ENCODE data around the gene FIGN.

The FIGN gene

GRCh38 chr2:163600801-163601200 lies 135.0 kb downstream of the FIGN start:
- Histone ChIP-seq H3K36me3 (ENCODE audit: control insufficient read depth in 2 of 2, insufficient read depth in 2 of 2, low read length in 2 of 2) (no peaks in the 10 kb centered on the region), H3K4me1 (ENCODE audit: control insufficient read depth, insufficient read depth, low read length) (no peaks in the 10 kb centered on the region), H3K9ac (ENCODE audit: low read length in 2 of 2) (no peak overlapping the region), H3K27ac (ENCODE audit: low read length) (no peak overlapping the region), H3K9me3 (ENCODE audit: control insufficient read depth in 2 of 2, low read length in 2 of 2) (no peaks in the 10 kb centered on the region), H3K4me3 (ENCODE audit: low read length in 2 of 2) (no peak overlapping the region), H3K27me3 (ENCODE audit: control insufficient read depth in 1 of 2, insufficient read depth in 2 of 2, low read length in 2 of 2) (no peaks in the 10 kb centered on the region)

- Histone ChIP-seq H3K27me3 (ENCODE audit: control insufficient read depth in 1 of 2, insufficient read depth in 2 of 2, low read length in 2 of 2) (no peaks in the 10 kb centered on the region), H3K9ac (ENCODE audit: low read length in 2 of 2) (no peak overlapping the region), H3K9me3 (ENCODE audit: control insufficient read depth in 2 of 2, low read length in 2 of 2) (no peaks in the 10 kb centered on the region), H3K27ac (ENCODE audit: low read length) (no peak overlapping the region), H3K4me1 (ENCODE audit: control insufficient read depth, insufficient read depth, low read length) (no peaks in the 10 kb centered on the region), H3K36me3 (ENCODE audit: control insufficient read depth in 2 of 2, insufficient read depth in 2 of 2, low read length in 2 of 2) (no peaks in the 10 kb centered on the region), H3K4me3 (ENCODE audit: low read length in 2 of 2) (no peak overlapping the region)
These were observed 140.8 kb downstream of the FIGN start for GRCh38 chr2:163595028-163595427.

- Histone ChIP-seq H3K4me3 (ENCODE audit: low read length in 2 of 2) (no peak overlapping the region), H3K27ac (ENCODE audit: low read length) (no peak overlapping the region), H3K27me3 (ENCODE audit: control insufficient read depth in 1 of 2, insufficient read depth in 2 of 2, low read length in 2 of 2) (no peaks in the 10 kb centered on the region), H3K4me1 (ENCODE audit: control insufficient read depth, insufficient read depth, low read length) (no peaks in the 10 kb centered on the region), H3K9ac (ENCODE audit: low read length in 2 of 2) (no peak overlapping the region), H3K36me3 (ENCODE audit: control insufficient read depth in 2 of 2, insufficient read depth in 2 of 2, low read length in 2 of 2) (no peaks in the 10 kb centered on the region), H3K9me3 (ENCODE audit: control insufficient read depth in 2 of 2, low read length in 2 of 2) (no peaks in the 10 kb centered on the region)
These were observed 141.3 kb downstream of the FIGN start for GRCh38 chr2:163594497-163594896.

GRCh38 chr2:163593982-163594381 lies 141.8 kb downstream of the FIGN start:
- Histone ChIP-seq H3K4me1 (ENCODE audit: control insufficient read depth, insufficient read depth, low read length) (no peaks in the 10 kb centered on the region), H3K27ac (ENCODE audit: low read length) (no peak overlapping the region), H3K4me3 (ENCODE audit: low read length in 2 of 2) (no peak overlapping the region), H3K9ac (ENCODE audit: low read length in 2 of 2) (no peak overlapping the region), H3K27me3 (ENCODE audit: control insufficient read depth in 1 of 2, insufficient read depth in 2 of 2, low read length in 2 of 2) (no peaks in the 10 kb centered on the region), H3K36me3 (ENCODE audit: control insufficient read depth in 2 of 2, insufficient read depth in 2 of 2, low read length in 2 of 2) (no peaks in the 10 kb centered on the region), H3K9me3 (ENCODE audit: control insufficient read depth in 2 of 2, low read length in 2 of 2) (no peaks in the 10 kb centered on the region)

- Histone ChIP-seq H3K27ac (ENCODE audit: low read length) (no peak overlapping the region), H3K9me3 (ENCODE audit: control insufficient read depth in 2 of 2, low read length in 2 of 2) (no peaks in the 10 kb centered on the region), H3K4me1 (ENCODE audit: control insufficient read depth, insufficient read depth, low read length) (no peaks in the 10 kb centered on the region), H3K4me3 (ENCODE audit: low read length in 2 of 2) (no peak overlapping the region), H3K9ac (ENCODE audit: low read length in 2 of 2) (no peak overlapping the region), H3K36me3 (ENCODE audit: control insufficient read depth in 2 of 2, insufficient read depth in 2 of 2, low read length in 2 of 2) (no peaks in the 10 kb centered on the region), H3K27me3 (ENCODE audit: control insufficient read depth in 1 of 2, insufficient read depth in 2 of 2, low read length in 2 of 2) (no peaks in the 10 kb centered on the region)
These were observed 142.7 kb downstream of the FIGN start for GRCh38 chr2:163592954-163593622.

- Histone ChIP-seq H3K27ac (ENCODE audit: low read length) (no peak overlapping the region), H3K36me3 (ENCODE audit: control insufficient read depth in 2 of 2, insufficient read depth in 2 of 2, low read length in 2 of 2) (no peaks in the 10 kb centered on the region), H3K9ac (ENCODE audit: low read length in 2 of 2) (no peak overlapping the region), H3K4me1 (ENCODE audit: control insufficient read depth, insufficient read depth, low read length) (no peaks in the 10 kb centered on the region), H3K27me3 (ENCODE audit: control insufficient read depth in 1 of 2, insufficient read depth in 2 of 2, low read length in 2 of 2) (no peaks in the 10 kb centered on the region), H3K9me3 (ENCODE audit: control insufficient read depth in 2 of 2, low read length in 2 of 2) (no peaks in the 10 kb centered on the region), H3K4me3 (ENCODE audit: low read length in 2 of 2) (no peak overlapping the region)
These were observed 144.3 kb downstream of the FIGN start for GRCh38 chr2:163591461-163591860.

GRCh38 chr2:163580757-163581156 lies 155.1 kb downstream of the FIGN start:
- Histone ChIP-seq H3K4me3 (ENCODE audit: low read length in 2 of 2) (no peak overlapping the region), H3K36me3 (ENCODE audit: control insufficient read depth in 2 of 2, insufficient read depth in 2 of 2, low read length in 2 of 2) (no peaks in the 10 kb centered on the region), H3K9ac (ENCODE audit: low read length in 2 of 2) (no peak overlapping the region), H3K27ac (ENCODE audit: low read length) (no peak overlapping the region), H3K4me1 (ENCODE audit: control insufficient read depth, insufficient read depth, low read length) (no peaks in the 10 kb centered on the region), H3K9me3 (ENCODE audit: control insufficient read depth in 2 of 2, low read length in 2 of 2) (no peaks in the 10 kb centered on the region), H3K27me3 (ENCODE audit: control insufficient read depth in 1 of 2, insufficient read depth in 2 of 2, low read length in 2 of 2) (no peaks in the 10 kb centered on the region)

GRCh38 chr2:163574309-163574708 lies 161.5 kb downstream of the FIGN start:
- H3K4me1 ChIP-seq (ENCODE audit: control insufficient read depth, insufficient read depth, low read length), result no peaks in the 10 kb centered on the region
- H3K4me3 ChIP-seq (ENCODE audit: low read length in 2 of 2), result no peak overlapping the region
- no peaks in the 10 kb centered on the region for H3K36me3 ChIP-seq (ENCODE audit: control insufficient read depth in 2 of 2, insufficient read depth in 2 of 2, low read length in 2 of 2)
- H3K9me3 ChIP-seq (ENCODE audit: control insufficient read depth in 2 of 2, low read length in 2 of 2), result peaks cover 0 to 2% of the 10 kb centered on the region in 2 donors
- H3K9ac ChIP-seq (ENCODE audit: low read length in 2 of 2), result no peak overlapping the region
- H3K27ac ChIP-seq (ENCODE audit: low read length), result no peak overlapping the region
- no peaks in the 10 kb centered on the region for H3K27me3 ChIP-seq (ENCODE audit: control insufficient read depth in 1 of 2, insufficient read depth in 2 of 2, low read length in 2 of 2)

- H3K9ac ChIP-seq (ENCODE audit: low read length in 2 of 2), result no peak overlapping the region
- H3K27ac ChIP-seq (ENCODE audit: low read length), result no peak overlapping the region
- no peak overlapping the region for H3K4me3 ChIP-seq (ENCODE audit: low read length in 2 of 2)
- peaks cover 0 to 2% of the 10 kb centered on the region in 2 donors for H3K9me3 ChIP-seq (ENCODE audit: control insufficient read depth in 2 of 2, low read length in 2 of 2)
- H3K27me3 ChIP-seq (ENCODE audit: control insufficient read depth in 1 of 2, insufficient read depth in 2 of 2, low read length in 2 of 2), result no peaks in the 10 kb centered on the region
- no peaks in the 10 kb centered on the region for H3K36me3 ChIP-seq (ENCODE audit: control insufficient read depth in 2 of 2, insufficient read depth in 2 of 2, low read length in 2 of 2)
- no peaks in the 10 kb centered on the region for H3K4me1 ChIP-seq (ENCODE audit: control insufficient read depth, insufficient read depth, low read length)
These were observed 162.2 kb downstream of the FIGN start for GRCh38 chr2:163573652-163574051.

GRCh38 chr2:163572850-163573249 lies 163.0 kb downstream of the FIGN start:
- Histone ChIP-seq H3K4me1 (ENCODE audit: control insufficient read depth, insufficient read depth, low read length) (no peaks in the 10 kb centered on the region), H3K4me3 (ENCODE audit: low read length in 2 of 2) (no peak overlapping the region), H3K36me3 (ENCODE audit: control insufficient read depth in 2 of 2, insufficient read depth in 2 of 2, low read length in 2 of 2) (no peaks in the 10 kb centered on the region), H3K9me3 (ENCODE audit: control insufficient read depth in 2 of 2, low read length in 2 of 2) (peaks cover 0 to 2% of the 10 kb centered on the region in 2 donors), H3K27me3 (ENCODE audit: control insufficient read depth in 1 of 2, insufficient read depth in 2 of 2, low read length in 2 of 2) (no peaks in the 10 kb centered on the region), H3K27ac (ENCODE audit: low read length) (no peak overlapping the region), H3K9ac (ENCODE audit: low read length in 2 of 2) (no peak overlapping the region)

- Histone ChIP-seq H3K4me1 (ENCODE audit: control insufficient read depth, insufficient read depth, low read length) (no peaks in the 10 kb centered on the region), H3K36me3 (ENCODE audit: control insufficient read depth in 2 of 2, insufficient read depth in 2 of 2, low read length in 2 of 2) (no peaks in the 10 kb centered on the region), H3K4me3 (ENCODE audit: low read length in 2 of 2) (no peak overlapping the region), H3K9me3 (ENCODE audit: control insufficient read depth in 2 of 2, low read length in 2 of 2) (peaks cover 0 to 2% of the 10 kb centered on the region in 2 donors), H3K27ac (ENCODE audit: low read length) (no peak overlapping the region), H3K27me3 (ENCODE audit: control insufficient read depth in 1 of 2, insufficient read depth in 2 of 2, low read length in 2 of 2) (no peaks in the 10 kb centered on the region), H3K9ac (ENCODE audit: low read length in 2 of 2) (no peak overlapping the region)
These were observed 164.2 kb downstream of the FIGN start for GRCh38 chr2:163571423-163572102.

Measured in stomach smooth muscle (tissue), 2 donors.